Middle frontal gyrus (tissue), 1 donor: Measurements from ENCODE around the gene CARD14.
"Not testable (repeated sequence)": the region's sequence is repeated elsewhere in the genome, so short reads cannot be mapped to it uniquely, and the experiment has no call there.

Source experiments
- DNase-seq: peaks from one replicate; pipeline ENCODE4 v3.0.0-alpha.2; 2015; ENCODE audit warnings: low spot score; ENCODE audit errors: extremely low spot score

Gene CARD14

GRCh38 chr17:80147035-80147822 is 22.6 kb upstream of the CARD14 start, which contains the start of gene EIF4A3:
Gene EIF4A3 (minus strand): TSS chr17:80147128. CDS start chr17:80146961, 167 bp downstream.
- DNase-seq: peak; percentile 98

DNA sequence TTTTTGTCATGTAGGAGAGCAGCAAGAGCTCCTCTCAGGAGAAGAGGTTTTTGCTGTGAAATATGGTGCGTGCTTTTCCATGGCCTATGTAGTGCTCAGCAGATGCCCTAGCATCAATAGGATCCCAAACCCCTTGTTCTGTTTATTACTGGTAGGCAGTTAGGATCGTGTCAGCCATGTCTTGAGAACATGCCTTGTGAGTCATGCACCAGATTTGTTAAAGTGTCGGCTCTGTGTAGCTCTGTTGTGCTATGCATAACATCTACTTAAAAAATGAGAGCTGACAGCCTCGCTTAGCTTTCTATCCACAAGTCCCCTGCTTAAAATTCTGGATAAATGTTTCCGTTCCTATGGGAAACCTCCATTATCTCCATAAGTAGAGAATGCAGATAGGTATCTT is 18.5 kb upstream of the CARD14 start:
- DNase-seq: no peak

- DNase-seq: no peak
Measured at GRCh38 chr17:80152081-80152702, 17.6 kb upstream of the CARD14 start.

- no peak for DNase-seq
Measured at GRCh38 chr17:80153004-80153403, 16.8 kb upstream of the CARD14 start.

- DNase-seq: no peak
Measured at GRCh38 chr17:80154166-80154565, 15.7 kb upstream of the CARD14 start.

DNA sequence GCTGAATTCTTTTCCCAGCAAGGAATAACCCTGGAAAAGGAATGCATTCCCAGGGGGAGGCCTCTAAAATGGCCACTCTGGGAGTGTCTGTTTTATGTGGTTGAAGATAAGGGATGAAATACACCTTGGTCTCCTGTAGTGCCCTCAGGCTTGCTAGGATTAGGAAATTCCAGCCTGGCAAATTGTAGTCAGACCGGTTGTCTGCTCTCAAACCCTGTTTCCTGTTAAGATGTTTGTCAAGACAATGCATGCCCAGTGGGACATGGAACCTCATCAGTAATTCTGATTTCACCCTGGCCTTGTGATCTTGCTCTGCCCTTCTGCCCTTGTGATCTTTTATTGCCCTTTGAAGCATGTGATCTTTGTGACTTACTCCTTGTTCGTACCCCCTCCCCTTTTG is 14.2 kb upstream of the CARD14 start:
- not testable (repeated sequence) for DNase-seq

DNA sequence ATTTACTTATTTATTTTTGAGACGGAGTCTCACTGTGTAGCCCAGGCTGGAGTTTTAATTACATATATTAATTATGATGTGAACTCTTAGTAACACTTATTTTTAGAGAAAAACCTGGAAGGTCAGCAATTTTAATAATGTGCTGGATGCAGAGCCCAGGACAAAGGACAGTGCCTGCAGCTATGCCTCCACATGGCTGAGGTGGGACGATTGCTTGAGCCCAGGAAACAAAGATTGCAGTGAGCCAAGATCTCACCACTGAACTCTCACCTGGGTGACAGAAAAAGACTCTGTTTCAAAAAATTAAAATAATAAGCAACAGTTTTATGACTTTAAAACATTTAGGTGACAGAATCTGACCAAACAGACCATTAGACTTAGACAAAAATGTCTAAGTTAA is 11.0 kb upstream of the CARD14 start:
- DNase-seq: no peak

DNA sequence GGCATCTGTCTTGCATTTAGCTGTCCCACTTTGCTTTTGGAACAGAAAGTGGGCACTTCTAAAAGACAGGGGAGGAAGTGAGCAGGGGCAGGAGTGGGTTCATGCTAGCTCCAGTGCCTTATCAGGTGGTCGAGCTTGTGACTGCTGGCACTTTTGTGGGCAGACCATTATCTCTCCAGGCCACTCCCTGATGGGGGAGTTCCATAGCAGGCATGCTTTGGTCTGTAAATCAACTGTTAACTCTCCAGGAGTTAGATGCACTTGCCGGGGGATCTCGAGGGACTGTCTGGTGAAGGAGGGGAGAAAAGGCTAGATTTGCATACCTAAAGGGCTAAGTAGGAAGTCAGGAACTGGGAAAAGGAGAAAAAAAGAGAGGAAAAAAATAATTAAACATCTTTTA is 9.3 kb upstream of the CARD14 start:
- no peak for DNase-seq

DNA sequence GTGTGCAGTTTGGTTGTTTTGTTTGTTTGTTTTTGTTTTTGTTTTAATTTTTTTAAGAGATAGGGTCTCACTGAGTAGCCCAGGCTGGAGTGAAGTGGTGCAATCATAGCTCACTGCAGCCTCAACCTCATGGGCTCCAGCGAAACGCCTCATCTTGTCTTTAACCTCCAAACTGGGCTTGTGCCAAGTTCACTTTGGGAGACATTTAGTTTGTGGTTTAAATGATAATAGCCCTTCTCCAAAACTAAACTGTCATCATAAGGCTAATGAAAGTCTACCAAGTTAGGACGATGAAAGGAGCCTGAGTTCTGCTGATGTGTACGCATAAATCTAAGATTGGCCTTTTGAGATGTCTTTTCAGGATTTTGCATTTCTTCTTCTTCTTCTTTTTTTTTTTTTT is 6.5 kb upstream of the CARD14 start:
- DNase-seq: no peak

GRCh38 chr17:80164185-80164584 is 5.6 kb upstream of the CARD14 start:
- DNase-seq: no peak

GRCh38 chr17:80166446-80166845 is 3.4 kb upstream of the CARD14 start:
- no peak for DNase-seq

DNA sequence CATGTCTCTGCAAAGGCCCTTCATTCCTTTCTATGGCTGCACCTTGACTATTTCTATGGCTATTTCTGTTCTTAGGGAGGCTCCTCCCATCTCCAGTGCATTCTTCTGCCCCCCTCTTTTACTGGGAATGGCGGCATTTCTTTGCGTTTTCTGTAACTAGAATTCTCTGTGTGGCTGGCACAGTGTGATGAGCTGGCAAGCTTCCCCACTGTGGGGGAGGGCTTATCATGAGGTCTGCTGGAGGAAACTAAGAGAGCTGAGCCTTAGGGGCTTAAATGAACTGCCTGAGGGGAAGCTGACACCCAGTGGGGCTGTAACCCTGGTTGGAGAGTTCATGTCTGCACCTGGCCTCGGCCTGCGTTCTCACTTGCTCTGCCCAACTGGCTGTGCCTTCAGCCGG is 1.5 kb upstream of the CARD14 start:
- DNase-seq: no peak

GRCh38 chr17:80169107-80169506 is 723 bp upstream of the CARD14 start:
- no peak for DNase-seq

GRCh38 chr17:80171681-80172080 is 1.9 kb downstream of the CARD14 start:
- DNase-seq: no peak

- no peak for DNase-seq
Measured at GRCh38 chr17:80173126-80173525, 3.3 kb downstream of the CARD14 start.

DNA sequence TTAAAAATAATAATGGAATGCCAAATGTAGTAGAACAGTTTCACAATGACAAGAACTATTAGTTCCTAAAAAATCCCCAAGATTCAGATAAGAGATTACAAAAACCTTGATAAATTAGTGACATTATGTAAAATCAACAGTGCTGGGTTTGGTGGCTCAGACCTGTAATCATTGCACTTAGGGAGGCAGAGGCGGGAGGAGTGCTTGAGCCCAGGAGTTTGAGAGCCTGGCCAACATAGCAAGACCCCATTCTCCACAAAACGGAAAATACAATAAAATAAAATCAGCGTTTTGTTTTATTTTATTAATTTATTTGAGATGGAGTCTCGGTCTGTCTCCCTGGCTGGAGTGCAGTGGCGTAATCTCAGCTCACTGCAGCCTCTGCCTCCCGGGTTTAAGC is 4.1 kb downstream of the CARD14 start:
- no peak for DNase-seq

GRCh38 chr17:80176757-80177156 is 6.9 kb downstream of the CARD14 start:
- DNase-seq: no peak

- DNase-seq: no peak
Measured at GRCh38 chr17:80177986-80178595, 8.3 kb downstream of the CARD14 start.

DNA sequence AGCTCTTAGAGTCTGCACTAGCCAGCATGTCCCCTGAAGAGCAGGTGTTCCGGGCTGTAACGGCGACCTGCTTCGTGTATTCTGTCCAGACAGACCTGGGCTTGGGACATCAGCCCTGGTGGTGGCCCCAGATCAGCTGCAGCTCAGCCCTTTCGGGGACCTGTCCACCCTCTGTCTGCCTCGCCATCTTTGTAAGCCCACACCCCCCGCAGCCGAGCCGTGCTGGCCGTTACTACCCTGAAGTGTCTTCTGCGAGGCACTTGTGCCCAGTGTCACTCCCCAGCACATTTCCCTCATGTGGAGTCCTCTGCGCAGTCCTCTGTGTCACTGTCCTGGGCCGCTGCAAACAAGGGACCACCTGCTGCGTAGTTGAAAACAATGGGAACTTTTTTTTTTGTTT is 10.4 kb downstream of the CARD14 start:
- no peak for DNase-seq

DNA sequence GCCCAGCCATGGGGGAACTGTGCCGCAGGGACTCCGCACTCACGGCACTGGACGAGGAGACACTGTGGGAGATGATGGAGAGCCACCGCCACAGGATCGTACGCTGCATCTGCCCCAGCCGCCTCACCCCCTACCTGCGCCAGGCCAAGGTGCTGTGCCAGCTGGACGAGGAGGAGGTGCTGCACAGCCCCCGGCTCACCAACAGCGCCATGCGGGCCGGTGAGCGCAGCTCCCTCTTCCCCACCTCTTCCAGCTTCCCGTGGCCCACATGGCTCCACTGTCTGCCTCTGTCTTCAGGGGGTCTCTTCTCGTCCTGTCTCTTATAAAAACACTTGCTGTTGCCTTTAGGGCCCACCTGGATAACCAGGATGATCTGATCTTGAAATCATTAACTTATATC is 11.6 kb downstream of the CARD14 start:
- DNase-seq: no peak

DNA sequence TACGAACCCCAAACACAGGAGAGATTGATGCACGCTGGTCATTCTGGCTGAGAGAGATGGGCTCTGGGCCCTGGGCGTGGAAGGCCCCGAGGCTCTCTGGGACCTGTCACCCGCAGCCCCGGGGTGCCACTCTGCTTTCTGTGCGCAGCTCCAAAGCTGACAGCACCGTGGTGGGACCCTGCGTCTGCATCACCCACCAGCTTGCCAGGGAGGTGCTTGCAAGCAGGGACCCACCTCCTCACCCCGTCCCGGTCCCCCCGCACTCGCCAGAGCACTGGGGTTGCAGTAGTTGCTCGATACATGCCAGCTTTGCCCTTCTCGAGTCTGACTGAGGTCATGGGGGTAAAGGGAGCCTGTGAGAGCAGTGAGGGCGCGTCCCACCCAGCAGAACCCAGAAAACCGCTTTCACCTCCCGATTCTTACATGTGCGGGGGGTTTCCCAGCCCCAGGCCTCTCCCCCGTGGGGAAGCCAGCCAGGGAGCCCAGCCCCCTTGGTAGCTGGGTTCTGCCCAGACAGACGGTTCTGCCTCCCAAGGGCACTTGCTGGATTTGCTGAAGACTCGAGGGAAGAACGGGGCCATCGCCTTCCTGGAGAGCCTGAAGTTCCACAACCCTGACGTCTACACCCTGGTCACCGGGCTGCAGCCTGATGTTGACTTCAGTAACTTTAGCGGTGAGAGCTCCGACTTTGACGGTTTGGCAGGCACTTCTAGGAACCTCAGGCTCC is 12.5 kb downstream of the CARD14 start:
- DNase-seq: no peak

DNA sequence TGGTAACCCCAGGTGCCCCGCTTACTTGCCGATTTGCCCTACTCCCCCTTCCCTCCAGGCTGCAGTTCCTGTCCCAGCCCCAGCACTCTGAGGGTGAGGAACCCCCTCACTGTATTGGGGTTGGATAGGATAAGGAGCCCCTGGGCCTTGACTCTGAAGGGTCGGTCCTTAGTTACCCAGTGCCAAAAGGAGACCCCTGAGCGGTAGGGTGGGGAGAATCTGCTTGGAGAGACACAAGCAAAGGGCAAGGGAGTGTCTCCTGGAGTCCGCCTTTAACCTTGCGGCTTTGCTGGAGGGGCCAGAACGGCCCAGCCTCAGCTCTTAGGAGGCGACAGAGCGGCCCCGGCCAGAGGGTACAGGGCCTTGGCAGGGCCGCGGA is 13.0 kb downstream of the CARD14 start:
- no peak for DNase-seq
